SU-DHL-6 (cell line): ENCODE results near the gene ZNF446.

Source experiments
- EZH2phosphoT487 ChIP-seq: fragments of 200-600 bp; sonication (generic), shearing (Covaris generic); conservative IDR thresholded peaks from 2 replicates; pipeline ENCODE4 v1.6.1; 2018; ENCODE audit warnings: mild to moderate bottlenecking, antibody characterized with exemption, low read length, moderate library complexity, mixed read lengths
- TF ChIP-seq, protein P1 (sequence below): fragments of 200-600 bp; sonication (generic); IDR thresholded peaks from one replicate; pipeline ENCODE4 v1.5.1; 2017; ENCODE audit warnings: antibody characterized with exemption, mild to moderate bottlenecking, low read length, moderate library complexity; ENCODE audit not compliant: insufficient read depth, poor library complexity, severe bottlenecking

DNA sequence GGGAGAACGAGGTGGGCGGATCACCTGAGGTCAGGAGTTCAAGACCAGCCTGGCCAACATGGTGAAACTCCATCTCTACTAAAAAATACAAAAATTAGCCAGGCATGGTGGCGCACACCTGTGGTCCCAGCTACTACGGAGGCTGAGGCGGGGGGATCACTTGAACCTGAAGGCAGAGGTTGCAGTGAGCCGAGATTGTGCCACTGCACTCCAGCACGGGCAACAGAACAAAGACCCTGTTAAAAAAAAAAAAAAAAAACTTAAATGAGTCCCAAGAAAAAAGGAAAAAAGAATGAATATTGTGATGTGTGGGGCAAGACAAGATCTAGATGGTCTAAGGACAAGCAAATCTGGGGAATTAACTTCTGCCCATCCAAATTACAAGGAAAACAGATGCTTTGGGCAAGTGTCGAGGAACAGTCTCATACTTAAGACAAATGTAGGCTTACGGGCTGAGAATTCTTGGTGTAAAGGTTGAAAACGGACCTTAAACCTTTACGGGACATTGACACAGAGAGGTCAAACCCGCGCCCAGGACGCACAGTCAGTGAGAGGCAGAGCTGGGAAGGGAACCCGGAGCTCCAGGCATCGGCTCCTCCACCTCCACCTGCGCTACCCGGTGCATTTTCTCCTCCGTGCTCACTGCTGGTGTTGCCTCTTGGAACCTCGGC lies 9.9 kb upstream of the ZNF446 start:
- TF ChIP-seq, protein P1, sequence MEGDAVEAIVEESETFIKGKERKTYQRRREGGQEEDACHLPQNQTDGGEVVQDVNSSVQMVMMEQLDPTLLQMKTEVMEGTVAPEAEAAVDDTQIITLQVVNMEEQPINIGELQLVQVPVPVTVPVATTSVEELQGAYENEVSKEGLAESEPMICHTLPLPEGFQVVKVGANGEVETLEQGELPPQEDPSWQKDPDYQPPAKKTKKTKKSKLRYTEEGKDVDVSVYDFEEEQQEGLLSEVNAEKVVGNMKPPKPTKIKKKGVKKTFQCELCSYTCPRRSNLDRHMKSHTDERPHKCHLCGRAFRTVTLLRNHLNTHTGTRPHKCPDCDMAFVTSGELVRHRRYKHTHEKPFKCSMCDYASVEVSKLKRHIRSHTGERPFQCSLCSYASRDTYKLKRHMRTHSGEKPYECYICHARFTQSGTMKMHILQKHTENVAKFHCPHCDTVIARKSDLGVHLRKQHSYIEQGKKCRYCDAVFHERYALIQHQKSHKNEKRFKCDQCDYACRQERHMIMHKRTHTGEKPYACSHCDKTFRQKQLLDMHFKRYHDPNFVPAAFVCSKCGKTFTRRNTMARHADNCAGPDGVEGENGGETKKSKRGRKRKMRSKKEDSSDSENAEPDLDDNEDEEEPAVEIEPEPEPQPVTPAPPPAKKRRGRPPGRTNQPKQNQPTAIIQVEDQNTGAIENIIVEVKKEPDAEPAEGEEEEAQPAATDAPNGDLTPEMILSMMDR = no peak
- no peak for TF ChIP-seq EZH2phosphoT487
